GM19324 (cell line): ENCODE data around the gene PRAMEF18.
"Not testable (repeated sequence)": the region's sequence is repeated elsewhere in the genome, so short reads cannot be mapped to it uniquely, and the experiment has no call there.

Experiments
- ATAC-seq: cut with Tn5 transposase; IDR thresholded peaks from one replicate; pipeline ENCODE4 v1.9.1; 2021; ENCODE audit warnings: mild to moderate bottlenecking, moderate library complexity; ENCODE audit not compliant: unreplicated experiment, low FRiP score

Gene PRAMEF18

DNA sequence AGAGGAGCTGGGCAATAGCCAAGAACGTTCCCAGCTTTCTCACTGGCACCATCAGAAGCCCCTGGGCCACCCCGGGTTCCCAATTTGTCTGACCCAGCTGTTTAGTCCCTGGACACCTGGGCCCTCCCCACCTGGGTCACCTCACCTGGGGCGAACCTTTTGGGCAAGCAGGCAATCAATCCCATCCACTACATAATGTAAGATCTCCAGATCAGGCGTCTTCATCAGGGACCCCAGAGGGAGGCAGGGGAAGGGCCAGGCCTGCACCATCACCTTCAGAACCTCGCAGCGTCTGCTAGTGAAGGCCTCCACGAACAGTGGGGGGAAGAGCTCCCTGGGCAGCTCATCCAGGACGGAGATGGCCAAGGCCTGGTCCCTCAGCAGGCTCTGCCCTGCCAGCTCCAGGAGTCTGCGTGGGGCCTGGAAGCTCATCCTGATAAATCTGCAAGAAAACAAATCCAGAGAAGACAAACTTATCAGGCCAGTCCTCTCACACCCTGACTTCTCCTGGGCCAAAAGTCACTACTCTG is at the start of gene PRAMEF18:
Gene PRAMEF18, minus strand, starts transcription at position 480 of the 530 bp plus-strand sequence. Its CDS starts 48 bp downstream, at position 432.
- not testable (repeated sequence) for ATAC-seq

DNA sequence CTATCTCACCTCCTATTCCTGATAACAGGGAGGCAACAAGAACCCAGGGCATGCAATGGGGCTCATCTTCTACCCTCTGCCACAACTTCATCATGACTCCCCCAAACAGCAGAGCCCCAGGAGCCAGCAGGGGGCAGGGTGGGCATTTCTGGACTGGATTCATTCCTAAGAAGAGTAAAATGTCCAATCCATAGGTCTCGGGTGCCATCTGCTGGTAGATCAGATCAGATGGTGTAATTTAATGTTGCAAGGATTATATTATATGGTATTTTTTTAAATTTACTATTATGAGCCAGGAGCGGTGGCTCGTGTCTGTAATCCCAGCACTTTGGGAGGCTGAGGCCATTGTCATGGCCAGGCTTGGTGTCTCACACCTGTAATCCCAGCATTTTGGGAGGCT is 39.2 kb upstream of the PRAMEF18 start:
- ATAC-seq = not testable (repeated sequence)

GRCh38 chr1:13253898-13254297 is 27.9 kb upstream of the PRAMEF18 start, which contains the start of gene PRAMEF5:
Gene PRAMEF5, plus strand, starts transcription at chr1:13254198. Its CDS starts 5,071 bp downstream, at chr1:13259269.
- ATAC-seq = not testable (repeated sequence)

DNA sequence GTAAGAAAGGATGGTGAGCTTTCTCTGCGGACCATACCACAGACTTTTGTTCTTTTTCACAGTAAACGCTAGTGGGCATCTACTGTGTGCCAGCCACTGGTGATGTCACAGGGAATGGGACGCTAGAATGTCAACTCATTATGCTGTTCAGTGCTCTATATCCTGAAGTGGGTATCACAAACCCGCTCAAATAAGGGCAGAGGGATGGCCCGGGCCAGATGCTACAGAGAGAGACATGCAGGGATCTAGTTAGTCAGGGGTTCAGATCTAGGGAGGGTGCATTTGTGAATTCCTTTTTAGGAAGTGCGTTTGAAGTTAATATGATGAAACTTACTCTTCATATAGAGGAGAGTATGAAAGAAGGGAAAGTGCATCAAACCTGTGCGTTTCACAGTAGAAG is 21.2 kb upstream of the PRAMEF18 start:
- ATAC-seq = not testable (repeated sequence)

DNA sequence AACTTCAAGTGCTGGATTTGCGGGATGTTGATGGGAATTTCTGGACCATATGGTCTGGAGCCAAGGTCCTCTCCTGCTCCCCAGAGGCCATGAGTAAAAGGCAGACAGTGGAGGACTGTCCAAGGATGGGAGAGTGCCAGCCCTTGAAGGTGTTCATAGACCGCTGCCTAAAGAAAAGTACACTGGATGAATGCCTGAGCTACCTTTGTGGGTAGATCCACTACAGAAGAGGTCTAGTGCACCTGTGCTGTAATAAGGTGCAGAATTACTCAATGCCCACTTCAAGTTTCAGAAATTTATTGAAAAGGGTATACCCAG is 20.6 kb upstream of the PRAMEF18 start:
- ATAC-seq = not testable (repeated sequence)

DNA sequence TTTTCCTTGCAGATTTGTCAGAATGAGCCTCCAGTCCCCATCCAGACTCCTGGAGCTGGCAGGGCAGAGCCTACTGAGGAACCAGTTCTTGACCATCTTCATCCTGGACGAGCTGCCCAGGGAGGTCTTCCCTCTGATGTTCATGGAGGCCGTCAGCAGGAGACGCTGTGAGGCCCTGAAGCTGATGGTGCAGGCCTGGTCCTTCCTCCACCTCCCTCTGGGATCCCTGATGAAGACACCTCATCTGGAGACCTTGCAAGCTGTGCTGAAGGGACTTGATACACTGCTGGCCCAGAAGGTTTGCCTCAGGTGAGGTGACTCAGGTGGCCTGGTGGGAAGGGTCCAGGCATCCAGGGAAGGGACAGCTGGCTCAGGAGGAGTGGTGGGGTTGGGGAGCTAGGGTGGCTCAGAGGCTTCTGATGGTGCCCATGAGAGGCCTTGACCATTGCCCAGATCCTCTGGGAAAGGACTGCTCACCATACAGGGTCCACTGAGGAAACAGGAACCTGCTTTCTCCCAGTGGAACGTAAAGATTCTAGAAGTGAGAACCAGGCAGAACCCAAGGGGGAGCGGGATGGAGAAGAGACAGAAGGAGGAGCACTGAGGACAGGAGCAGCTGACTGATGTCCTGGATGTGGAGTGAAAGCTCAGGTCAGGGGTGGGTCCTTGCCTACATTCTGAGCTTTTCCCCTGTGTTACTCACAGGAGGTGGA is 20.0 kb upstream of the PRAMEF18 start:
- not testable (repeated sequence) for ATAC-seq

DNA sequence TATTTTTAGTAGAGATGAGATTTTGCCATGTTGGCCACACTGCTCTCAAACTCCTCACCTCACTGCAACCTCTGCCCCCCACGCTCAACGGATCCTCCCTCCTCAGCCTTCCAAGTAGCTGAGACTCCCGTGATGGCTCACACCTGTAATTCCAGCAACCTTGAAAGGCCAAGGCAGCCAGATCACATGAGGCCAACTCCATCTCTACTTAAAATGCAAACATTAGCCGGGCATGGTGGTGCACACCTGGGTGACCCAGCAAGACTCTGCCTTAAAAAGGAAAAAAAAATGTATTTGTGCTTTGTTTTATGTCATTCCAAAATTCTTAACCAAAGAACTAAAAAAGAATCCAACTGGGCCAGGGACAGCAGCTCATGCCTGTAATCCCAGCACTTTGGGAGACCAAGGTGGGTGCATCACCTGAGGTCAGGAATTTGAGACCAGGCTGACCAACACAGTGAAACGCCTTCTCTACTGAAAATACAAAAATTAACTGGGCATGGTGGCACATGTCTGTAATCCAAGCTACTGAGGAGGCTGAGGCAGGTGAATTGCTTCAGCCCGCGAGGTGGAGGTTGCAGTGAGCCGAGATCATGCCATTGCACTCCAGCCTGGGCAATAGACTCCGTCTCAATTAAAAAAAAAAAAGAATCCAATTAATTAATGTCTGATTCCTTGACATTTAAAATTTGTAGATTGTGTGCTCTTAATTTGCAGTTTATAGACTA is 17.7 kb upstream of the PRAMEF18 start:
- not testable (repeated sequence) for ATAC-seq

- not testable (repeated sequence) for ATAC-seq
These were observed 13.7 kb upstream of the PRAMEF18 start for GRCh38 chr1:13239633-13240032.

- ATAC-seq = not testable (repeated sequence)
These were observed 11.6 kb upstream of the PRAMEF18 start for GRCh38 chr1:13237572-13237971.

- ATAC-seq = not testable (repeated sequence)
These were observed 8.1 kb upstream of the PRAMEF18 start for GRCh38 chr1:13234057-13234456.

DNA sequence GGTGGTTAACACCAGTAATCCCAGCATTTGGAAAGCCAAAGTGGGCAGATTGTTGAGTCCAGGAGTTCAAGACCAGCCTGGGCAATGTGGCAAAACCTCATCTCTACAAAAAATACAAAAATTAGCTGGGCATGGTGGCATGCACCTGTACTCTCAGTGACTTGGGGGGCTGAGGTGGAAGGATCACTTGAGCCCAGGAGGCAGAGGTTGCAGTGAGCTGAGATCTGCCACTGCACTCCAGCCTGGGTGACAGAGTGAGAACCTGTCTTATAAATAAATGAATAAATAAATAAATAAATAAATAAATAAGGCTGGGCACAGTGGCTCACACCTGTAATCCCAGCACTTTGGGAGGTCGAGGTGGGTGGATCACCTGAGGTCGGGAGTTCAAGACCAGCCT is 6.1 kb upstream of the PRAMEF18 start:
- not testable (repeated sequence) for ATAC-seq

DNA sequence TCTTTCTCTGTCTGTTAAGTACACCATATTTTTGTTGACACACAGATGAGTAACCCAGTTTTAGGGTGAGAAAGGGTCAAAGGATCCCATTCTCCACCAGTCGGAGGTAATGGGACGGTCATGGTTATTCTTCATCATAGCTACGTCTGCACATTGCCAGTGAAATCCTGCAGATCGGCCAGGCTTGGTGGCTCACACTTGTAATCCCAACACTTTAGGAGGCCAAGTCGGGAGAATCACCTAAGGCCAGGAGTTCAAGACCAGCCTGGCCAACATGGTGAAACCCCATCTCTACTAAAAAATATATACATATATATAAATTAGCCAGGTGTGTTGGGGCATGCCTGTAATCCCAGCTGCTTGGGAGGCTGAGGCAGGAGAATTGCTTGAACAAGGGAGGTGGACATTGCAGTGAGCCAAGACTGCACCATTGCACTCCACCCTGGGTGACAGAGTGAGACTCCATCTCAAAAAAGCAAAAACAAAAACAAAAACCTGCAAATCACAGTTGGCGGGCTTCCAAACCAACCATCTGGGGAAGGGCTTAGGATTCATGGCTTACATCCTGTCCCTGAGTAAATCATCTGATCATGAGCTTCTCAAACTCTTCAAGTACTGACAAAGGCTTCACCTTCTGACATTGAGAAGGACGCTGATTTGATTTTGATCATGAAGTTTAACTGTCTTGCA is 5.3 kb upstream of the PRAMEF18 start:
- not testable (repeated sequence) for ATAC-seq

DNA sequence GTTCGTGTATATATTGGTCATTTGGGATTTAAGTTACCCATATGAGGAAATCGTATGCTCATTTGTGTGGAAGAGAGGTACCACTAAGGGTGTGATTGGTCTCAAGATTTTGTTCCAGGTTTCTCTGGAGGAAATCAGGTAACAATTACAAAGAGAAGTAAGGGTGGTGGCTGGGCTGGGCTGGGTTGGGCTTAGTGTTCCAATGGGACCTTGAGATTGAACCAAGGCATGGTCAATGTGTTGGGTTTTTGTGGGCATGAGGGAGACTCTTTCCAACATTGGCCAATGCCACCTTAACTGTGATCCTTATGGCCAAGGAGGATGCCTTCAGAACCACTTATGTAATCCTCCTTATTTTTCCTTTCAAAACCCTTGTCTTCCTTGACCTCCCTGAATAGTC is 4.6 kb upstream of the PRAMEF18 start:
- not testable (repeated sequence) for ATAC-seq

DNA sequence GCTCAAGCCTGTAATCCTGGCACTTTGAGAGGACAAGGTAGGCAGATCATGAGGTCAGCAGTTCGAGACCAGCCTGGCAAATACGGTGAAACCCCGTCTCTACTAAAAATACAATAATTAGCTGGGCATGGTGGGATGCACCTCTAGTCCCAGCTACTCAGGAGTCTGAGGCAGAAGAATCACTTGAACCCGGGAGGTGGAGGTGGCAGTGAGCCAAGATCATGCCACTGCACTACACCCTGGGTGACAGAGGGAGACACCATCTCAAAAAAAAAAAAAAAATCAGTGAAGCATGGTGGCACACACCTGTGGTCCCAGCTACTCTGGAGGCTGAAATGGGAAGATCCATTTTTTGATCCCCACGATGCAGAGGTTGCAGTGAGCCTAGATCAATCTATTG is 4.1 kb upstream of the PRAMEF18 start:
- not testable (repeated sequence) for ATAC-seq

GRCh38 chr1:13228343-13228781 is 2.4 kb upstream of the PRAMEF18 start:
- no peak for ATAC-seq

GRCh38 chr1:13227271-13228055 is 1.5 kb upstream of the PRAMEF18 start:
- not testable (repeated sequence) for ATAC-seq

DNA sequence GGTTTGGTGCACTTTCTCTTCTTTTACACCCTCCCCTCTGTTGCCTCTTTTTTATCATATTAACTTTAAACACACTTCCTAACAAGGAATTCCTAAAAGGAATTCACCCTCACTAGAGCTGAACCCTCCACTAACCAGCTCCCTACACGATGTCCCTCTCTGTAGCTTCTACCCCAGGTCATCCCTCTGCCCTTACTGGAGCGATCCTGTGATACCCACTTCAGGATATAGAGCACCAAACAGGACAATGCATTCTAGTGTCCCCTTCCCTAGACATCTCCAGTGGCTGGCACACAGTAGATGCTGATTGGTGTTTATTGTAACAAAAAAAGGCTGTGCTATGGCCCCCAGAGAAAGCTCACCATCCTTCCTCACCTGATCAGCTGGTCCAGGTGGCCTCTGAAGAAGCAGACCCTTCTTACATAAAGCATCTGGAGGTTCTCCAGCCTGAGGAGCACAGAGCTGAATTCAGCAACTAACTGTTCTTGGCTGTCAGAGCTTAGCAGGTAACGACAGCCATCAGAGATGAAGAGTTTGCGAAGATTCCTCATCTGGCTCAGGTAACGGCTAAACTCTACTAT is 1.4 kb downstream of the PRAMEF18 start:
- no peak for ATAC-seq

- not testable (repeated sequence) for ATAC-seq
These were observed 3.2 kb downstream of the PRAMEF18 start for GRCh38 chr1:13222788-13223187.

GRCh38 chr1:13219203-13219602 is 6.8 kb downstream of the PRAMEF18 start:
- not testable (repeated sequence) for ATAC-seq

GRCh38 chr1:13216619-13217018 is 9.3 kb downstream of the PRAMEF18 start:
- ATAC-seq = not testable (repeated sequence)
